CD4-positive, alpha-beta T cell treated with Interleukin-15 for 4 hours (primary cell): ENCODE data around the gene CEP72.
"Not testable (repeated sequence)": the region's sequence is repeated elsewhere in the genome, so short reads cannot be mapped to it uniquely, and the experiment has no call there.

Source experiments
- DNase-seq: peaks from one replicate; pipeline ENCODE4 v3.0.0-alpha.2; 2020; ENCODE audit warnings: low spot score

The CEP72 gene

GRCh38 chr5:580436-580835 lies 31.7 kb upstream of the CEP72 start:
- no peak for DNase-seq

- no peak for DNase-seq
Measured at GRCh38 chr5:581266-581665, 30.9 kb upstream of the CEP72 start.

GRCh38 chr5:581941-582340 lies 30.2 kb upstream of the CEP72 start:
- DNase-seq: no peak

- not testable (repeated sequence) for DNase-seq
Measured at GRCh38 chr5:582445-582844, 29.7 kb upstream of the CEP72 start.

- DNase-seq: no peak
Measured at GRCh38 chr5:582936-583635, 29.1 kb upstream of the CEP72 start.

- no peak for DNase-seq
Measured at GRCh38 chr5:583645-584044, 28.5 kb upstream of the CEP72 start.

- DNase-seq: no peak
Measured at GRCh38 chr5:584216-584615, 27.9 kb upstream of the CEP72 start.

- DNase-seq: no peak
Measured at GRCh38 chr5:584846-585245, 27.3 kb upstream of the CEP72 start.

GRCh38 chr5:585556-585955 lies 26.6 kb upstream of the CEP72 start:
- DNase-seq: no peak

- no peak for DNase-seq
Measured at GRCh38 chr5:585962-586628, 26.0 kb upstream of the CEP72 start.

- no peak for DNase-seq
Measured at GRCh38 chr5:586751-587285, 25.3 kb upstream of the CEP72 start.

GRCh38 chr5:587403-587802 lies 24.7 kb upstream of the CEP72 start:
- DNase-seq: no peak

GRCh38 chr5:588406-588995 lies 23.6 kb upstream of the CEP72 start:
- no peak for DNase-seq

GRCh38 chr5:589173-589572 lies 23.0 kb upstream of the CEP72 start:
- DNase-seq: no peak

GRCh38 chr5:589588-589987 lies 22.6 kb upstream of the CEP72 start:
- DNase-seq: no peak

GRCh38 chr5:590346-590745 lies 21.8 kb upstream of the CEP72 start:
- no peak for DNase-seq

- no peak for DNase-seq
Measured at GRCh38 chr5:591746-592145, 20.4 kb upstream of the CEP72 start.

GRCh38 chr5:592158-592557 lies 20.0 kb upstream of the CEP72 start:
- DNase-seq: no peak

- DNase-seq: no peak
Measured at GRCh38 chr5:593511-593910, 18.6 kb upstream of the CEP72 start.

- no peak for DNase-seq
Measured at GRCh38 chr5:594226-594860, 17.8 kb upstream of the CEP72 start.

- DNase-seq: no peak
Measured at GRCh38 chr5:595285-595875, 16.8 kb upstream of the CEP72 start.

GRCh38 chr5:597871-598563 lies 14.1 kb upstream of the CEP72 start:
- DNase-seq: no peak
